ENCODE measurements around the gene FRYL. TPM values are rescaled to one million over a fixed set of nuclear protein-coding genes. Genes with fewer than 3 reads are reported as not detected.
"Not testable (repeated sequence)": the region's sequence is repeated elsewhere in the genome, so short reads cannot be mapped to it uniquely, and the experiment has no call there.

The FRYL gene
- total RNA-seq, 1 experiment from 2014 or later = 28.5 TPM

DNA sequence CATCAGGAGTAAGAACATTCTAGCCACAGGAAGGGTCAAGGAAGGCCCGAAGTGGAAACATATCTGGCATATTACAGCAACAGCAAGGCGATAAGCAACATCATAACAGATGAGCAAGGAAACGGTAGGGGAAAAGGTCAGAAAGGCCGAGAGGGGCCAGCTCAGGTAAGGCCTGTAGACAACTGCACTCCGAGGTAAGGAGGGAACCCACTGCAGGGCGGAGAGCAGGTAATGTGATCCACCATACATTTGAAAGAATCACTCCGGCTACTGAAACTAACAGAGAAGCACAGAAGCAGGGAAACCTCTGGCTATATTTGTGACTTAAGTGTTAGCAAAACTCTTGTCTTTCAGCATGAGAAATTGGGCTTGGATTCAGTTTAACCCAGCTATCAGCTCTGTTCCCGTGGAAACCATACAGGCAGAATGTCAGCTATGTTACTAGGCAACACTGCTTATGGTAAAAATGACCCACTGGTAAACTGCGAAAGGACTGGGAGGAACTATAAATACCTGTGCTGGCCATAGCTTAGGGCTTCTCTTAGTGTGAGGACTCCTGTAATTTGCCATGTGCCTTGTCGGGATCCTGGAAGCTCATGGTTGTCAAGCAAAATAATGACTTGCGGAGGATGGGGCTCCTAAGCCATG lies 31.0 kb downstream of the FRYL start:
- no peaks in the 10 kb centered on the region for H3K27me3 ChIP-seq (replicated peaks)
- DNase-seq (ENCODE audit: low read depth in 1 of 2, low spot score in 2 of 2) = no peak
- H3K4me3 ChIP-seq = no peak overlapping the region
- no peaks in the 10 kb centered on the region for H3K36me3 ChIP-seq
- H3K27ac ChIP-seq = no peak overlapping the region
- no peaks in the 10 kb centered on the region for H3K4me1 ChIP-seq (replicated peaks)
- H3K9me3 ChIP-seq (replicated peaks) = no peaks in the 10 kb centered on the region

DNA sequence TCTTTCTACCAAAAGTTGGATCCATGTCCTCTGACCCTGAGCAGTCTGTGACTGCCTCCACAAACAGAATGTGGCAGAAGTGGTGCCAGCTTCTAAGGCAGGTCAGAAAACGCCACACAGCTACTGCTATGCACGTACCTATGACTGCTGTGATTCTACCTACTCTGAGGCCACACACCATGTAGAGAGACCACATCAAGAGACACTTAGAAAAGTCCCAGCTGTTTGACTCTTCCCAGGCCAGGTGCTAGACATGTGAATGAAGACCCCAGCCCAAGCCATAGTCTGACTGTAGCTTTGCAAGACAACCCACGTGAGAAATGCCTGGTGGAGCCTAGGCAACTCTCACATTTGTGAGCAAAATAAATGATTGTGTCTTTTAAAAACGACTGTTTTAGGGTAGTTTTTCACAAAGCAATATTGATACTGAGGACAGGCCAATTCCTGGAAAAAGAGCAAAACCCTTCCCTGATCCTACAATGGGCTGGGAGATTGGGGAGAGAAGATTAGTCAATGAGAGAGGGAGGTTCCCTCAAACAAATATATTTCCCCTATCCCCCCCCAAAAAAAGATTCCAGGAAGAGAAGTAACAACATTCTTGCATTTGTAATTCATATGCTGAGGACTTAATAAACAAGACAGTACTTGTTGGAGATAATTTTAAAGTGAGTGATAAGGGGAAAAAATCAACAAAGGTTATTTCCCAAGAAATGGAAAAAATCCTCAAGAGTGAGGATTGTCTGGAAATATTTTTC lies 33.3 kb downstream of the FRYL start:
- H3K27me3 ChIP-seq (replicated peaks) = no peaks in the 10 kb centered on the region
- no peak overlapping the region for H3K27ac ChIP-seq
- H3K4me1 ChIP-seq (replicated peaks) = no peaks in the 10 kb centered on the region
- H3K4me3 ChIP-seq = no peak overlapping the region
- H3K36me3 ChIP-seq = no peaks in the 10 kb centered on the region
- no peak for DNase-seq (ENCODE audit: low read depth in 1 of 2, low spot score in 2 of 2)
- no peaks in the 10 kb centered on the region for H3K9me3 ChIP-seq (replicated peaks)

DNA sequence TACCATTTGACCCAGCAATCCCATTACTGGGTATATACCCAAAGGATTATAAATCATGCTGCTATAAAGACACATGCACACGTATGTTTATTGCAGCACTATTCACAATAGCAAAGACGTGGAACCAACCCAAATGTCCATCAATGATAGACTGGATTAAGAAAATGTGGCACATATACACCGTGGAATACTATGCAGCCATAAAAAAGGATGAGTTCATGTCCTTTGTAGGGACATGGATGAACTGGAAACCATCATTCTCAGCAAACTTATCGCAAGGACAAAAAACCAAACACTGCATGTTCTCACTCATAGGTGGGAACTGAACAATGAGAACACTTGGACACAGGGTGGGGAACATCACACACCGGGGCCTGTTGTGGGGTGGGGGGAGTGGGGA lies 34.9 kb downstream of the FRYL start:
- DNase-seq (ENCODE audit: low read depth in 1 of 2, low spot score in 2 of 2); H3K9me3 ChIP-seq (replicated peaks); H3K4me1 ChIP-seq (replicated peaks): not testable (repeated sequence)

DNA sequence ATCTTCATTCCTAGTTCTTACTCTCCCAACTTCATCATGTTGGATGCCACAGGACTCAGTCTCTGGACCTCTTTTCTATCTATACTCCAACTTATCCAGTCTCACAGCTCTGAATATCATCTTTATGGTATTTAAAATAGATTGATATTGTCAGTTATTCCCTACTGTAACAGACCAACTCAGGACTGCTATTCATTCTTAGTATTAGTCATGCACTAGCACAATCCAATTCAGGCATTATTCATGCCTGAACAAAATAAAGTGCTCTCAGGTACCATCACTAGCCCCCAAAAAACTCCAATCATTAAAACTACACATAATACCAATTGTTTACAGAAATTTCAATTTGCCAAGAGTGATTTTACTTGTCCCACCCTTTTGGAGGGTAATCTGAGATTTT lies 37.7 kb downstream of the FRYL start:
- no peaks in the 10 kb centered on the region for H3K27me3 ChIP-seq (replicated peaks)
- H3K36me3 ChIP-seq = no peaks in the 10 kb centered on the region
- no peaks in the 10 kb centered on the region for H3K9me3 ChIP-seq (replicated peaks)
- H3K27ac ChIP-seq = no peak overlapping the region
- no peaks in the 10 kb centered on the region for H3K4me1 ChIP-seq (replicated peaks)
- H3K4me3 ChIP-seq = no peak overlapping the region
- no peak for DNase-seq (ENCODE audit: low read depth in 1 of 2, low spot score in 2 of 2)

More for the DNA sequence above, 34.9 kb downstream of the FRYL start:
- not testable (repeated sequence) for H3K27ac ChIP-seq; H3K36me3 ChIP-seq; H3K4me3 ChIP-seq; H3K27me3 ChIP-seq (replicated peaks)

DNA sequence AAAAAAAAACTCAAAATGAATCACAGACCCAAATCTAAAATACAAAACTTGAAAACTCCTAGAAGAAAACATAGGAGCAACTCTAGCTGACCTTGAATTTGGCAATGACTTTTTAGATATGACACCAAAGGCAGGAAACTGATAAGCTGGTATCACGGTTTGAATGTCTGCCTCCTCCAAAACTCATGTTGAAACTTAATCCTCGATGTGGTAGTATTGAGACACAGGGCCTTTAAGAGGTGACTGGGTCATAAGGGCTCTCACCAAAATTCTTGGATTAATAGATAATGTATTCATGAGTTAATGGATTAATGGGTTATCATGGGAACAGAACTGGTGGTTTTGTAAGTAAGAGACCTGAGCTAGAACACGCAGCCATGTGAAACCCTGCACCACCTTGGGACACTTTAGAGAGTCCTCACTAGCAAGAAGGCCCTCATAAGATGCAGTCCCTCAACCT lies 40.5 kb downstream of the FRYL start:
- no peaks in the 10 kb centered on the region for H3K36me3 ChIP-seq
- no peaks in the 10 kb centered on the region for H3K27me3 ChIP-seq (replicated peaks)
- H3K27ac ChIP-seq = no peak overlapping the region
- no peak overlapping the region for H3K4me3 ChIP-seq
- H3K9me3 ChIP-seq (replicated peaks) = no peaks in the 10 kb centered on the region
- no peaks in the 10 kb centered on the region for H3K4me1 ChIP-seq (replicated peaks)
- DNase-seq (ENCODE audit: low read depth in 1 of 2, low spot score in 2 of 2) = no peak

DNA sequence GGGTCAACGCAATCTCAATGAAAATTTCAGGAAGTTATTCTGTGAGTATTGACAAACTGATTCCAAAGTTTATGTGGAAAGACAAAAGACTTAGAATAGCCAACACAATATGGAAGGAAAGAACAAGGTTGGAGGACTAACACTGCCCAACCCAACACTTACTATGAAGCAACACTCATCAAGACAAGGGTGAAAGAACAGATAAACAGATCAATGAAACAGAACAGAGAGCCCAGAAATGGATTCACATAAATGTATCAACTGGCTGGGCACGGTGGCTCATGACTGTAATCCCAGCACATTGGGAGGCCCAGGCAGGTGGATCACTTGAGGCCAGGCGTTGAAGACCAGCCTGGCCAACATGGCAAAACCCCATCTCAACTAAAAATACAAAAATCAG lies 41.2 kb downstream of the FRYL start:
- H3K36me3 ChIP-seq = no peaks in the 10 kb centered on the region
- H3K4me3 ChIP-seq = no peak overlapping the region
- H3K27me3 ChIP-seq (replicated peaks) = no peaks in the 10 kb centered on the region
- no peak for DNase-seq (ENCODE audit: low read depth in 1 of 2, low spot score in 2 of 2)
- no peaks in the 10 kb centered on the region for H3K4me1 ChIP-seq (replicated peaks)
- no peak overlapping the region for H3K27ac ChIP-seq
- H3K9me3 ChIP-seq (replicated peaks) = no peaks in the 10 kb centered on the region

DNA sequence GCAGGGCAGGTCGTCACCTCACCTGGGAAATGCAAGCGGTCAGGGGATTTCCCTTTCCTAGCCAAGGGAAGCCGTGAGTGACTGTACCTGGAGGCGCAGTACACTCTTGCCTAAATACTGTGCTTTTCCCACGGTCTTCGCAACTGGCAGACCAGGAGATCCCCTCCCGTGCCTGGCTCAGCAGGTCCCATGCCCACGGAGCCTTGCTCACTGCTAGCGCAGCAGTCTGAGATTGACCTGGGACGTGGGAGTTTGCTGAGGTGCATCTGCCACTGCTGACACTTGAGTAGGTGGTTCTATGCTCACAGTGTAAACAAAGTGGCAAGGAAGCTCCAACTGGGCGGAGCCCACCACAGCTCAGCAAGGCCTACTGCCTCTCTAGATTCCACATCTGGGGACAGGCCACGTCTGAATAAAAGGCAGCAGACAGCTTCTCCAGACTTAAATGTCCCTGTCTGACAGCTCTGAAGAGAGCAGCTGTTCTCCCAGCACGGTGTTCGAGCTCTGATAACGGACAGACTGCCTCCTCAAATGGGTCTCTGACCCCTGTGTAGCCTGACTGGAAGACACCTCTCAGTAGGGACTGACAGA lies 51.1 kb downstream of the FRYL start:
- H3K9me3 ChIP-seq (replicated peaks); H3K36me3 ChIP-seq; H3K27ac ChIP-seq; H3K4me1 ChIP-seq (replicated peaks); DNase-seq (ENCODE audit: low read depth in 1 of 2, low spot score in 2 of 2); H3K4me3 ChIP-seq; H3K27me3 ChIP-seq (replicated peaks): not testable (repeated sequence)

DNA sequence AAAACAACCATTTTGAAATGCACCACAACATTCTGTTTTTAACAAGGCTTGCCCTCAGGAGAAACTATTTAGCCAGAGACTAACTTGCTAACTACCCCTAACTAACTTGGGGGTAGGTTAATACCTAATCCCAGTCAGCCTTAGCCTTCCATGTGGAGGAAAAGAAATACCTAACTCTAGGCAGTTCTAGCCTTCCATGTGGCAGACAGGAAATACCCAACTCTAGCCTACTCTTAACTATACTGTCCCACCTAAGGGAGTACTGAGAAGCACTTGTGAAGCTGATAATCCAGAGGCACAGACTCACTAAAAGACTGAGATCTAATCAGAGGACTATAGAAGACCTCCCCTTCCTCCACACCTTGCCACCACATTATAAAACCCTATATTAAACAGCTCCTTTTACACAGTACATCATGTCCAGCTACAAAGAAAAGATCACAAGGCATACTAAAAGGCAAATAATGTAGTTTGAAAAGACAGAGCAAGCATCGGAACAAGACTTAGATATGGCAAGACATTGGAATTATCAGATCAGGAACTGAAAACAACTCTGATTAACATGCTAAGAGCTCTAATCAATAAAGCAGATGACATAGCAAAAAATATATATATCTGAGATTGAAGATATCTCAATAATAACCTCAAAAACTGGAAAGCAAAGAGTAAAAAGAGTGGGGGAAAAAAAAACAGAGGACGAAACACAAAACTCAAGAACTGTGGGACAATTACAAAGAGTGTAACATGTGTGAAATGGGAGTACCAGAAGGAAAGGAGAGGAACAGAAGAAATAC lies 52.2 kb downstream of the FRYL start:
- H3K36me3 ChIP-seq = no peaks in the 10 kb centered on the region

DNA sequence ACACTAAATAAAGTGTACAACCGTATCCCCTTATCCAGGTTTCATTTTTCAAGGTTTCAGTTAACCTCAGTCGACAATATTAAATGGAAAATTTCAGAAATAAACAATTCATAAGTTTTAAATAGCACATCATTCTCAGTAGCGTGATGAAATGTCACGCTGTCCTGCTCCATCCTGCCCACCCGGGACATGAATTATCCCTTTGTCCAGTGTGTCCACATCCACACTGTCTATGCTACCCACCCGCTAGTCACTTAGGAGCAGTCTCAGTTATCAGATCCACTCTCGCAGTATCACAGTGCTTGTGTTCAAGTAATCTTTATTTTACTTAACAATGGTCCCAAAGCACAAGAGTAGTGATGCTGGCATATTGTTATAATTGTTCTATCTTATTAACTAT lies 54.7 kb downstream of the FRYL start:
- H3K9me3 ChIP-seq (replicated peaks) = no peaks in the 10 kb centered on the region
- no peak overlapping the region for H3K4me3 ChIP-seq
- H3K27me3 ChIP-seq (replicated peaks) = no peaks in the 10 kb centered on the region
- no peak for DNase-seq (ENCODE audit: low read depth in 1 of 2, low spot score in 2 of 2)
- no peak overlapping the region for H3K27ac ChIP-seq
- H3K36me3 ChIP-seq = no peaks in the 10 kb centered on the region
- peaks cover 12% of the 10 kb centered on the region for H3K4me1 ChIP-seq (replicated peaks)

More for the DNA sequence above, 52.2 kb downstream of the FRYL start:
- Histone ChIP-seq H3K27me3 (replicated peaks) (no peaks in the 10 kb centered on the region), H3K9me3 (replicated peaks) (no peaks in the 10 kb centered on the region), H3K4me1 (replicated peaks) (peaks cover 10% of the 10 kb centered on the region), H3K27ac (no peak overlapping the region), H3K4me3 (no peak overlapping the region)
- DNase-seq (ENCODE audit: low read depth in 1 of 2, low spot score in 2 of 2) = no peak

DNA sequence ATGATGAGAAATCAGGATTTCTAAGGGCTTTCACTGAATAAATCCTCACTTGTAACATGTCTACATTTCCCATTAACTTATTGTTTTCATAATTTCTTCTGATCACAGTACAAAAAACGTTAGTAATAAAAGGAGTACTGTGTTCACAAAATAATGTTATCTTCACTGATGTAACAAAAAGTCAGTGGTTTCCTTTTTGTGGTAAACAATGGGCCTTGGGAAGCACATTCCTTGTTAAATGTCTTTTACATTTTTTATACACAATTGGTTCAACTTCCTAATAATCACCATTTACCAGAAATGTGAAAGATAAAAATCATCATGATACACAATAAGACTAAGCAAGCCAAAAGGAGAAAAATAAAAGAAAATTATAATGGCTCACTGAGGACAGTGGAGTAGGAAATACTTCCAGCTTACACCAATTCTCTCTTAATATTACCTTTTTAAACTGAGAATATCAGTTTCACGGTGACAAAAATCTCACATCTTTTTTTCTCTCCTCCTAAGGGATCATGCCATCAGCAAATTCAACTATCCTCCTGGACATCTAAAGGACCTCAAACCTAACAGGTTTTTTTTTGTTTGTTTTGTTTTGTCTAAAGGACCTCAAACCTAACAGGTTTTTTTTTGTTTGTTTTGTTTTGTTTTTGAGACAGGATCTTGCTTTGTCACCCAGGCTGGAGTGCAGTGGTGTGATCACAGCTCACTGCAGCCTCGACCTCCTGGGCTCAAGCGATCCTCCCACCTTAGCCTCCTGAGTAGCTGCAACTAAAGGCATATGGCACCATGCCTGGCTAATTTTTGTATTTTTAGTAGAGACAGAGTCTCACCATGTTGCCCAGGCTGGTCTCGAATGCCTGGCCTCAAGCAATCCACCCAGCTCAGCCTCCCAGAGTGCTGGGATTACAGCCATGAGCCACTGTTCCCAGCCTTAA lies 57.3 kb downstream of the FRYL start:
- no peak overlapping the region for H3K27ac ChIP-seq
- DNase-seq (ENCODE audit: low read depth in 1 of 2, low spot score in 2 of 2) = no peak

DNA sequence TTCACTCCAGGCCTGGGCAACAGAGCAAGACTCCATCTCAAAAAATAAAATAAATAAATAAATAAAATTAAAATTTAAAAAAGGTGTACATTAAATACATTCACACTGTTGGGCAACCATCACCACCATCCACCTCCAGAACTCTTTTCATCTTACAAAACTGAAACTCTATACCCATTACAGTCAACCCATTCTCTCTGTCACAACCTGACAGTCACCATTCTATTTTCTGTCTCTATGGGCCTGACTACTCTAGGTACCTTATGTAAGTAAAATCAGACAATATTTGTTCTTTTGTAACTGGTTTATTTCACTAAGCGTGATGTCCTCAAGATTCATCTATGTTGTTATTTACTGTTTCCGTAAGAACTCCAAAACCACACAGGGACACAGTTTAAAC lies 59.6 kb downstream of the FRYL start:
- H3K27ac ChIP-seq = no peak overlapping the region
- H3K27me3 ChIP-seq (replicated peaks) = no peaks in the 10 kb centered on the region
- no peak for DNase-seq (ENCODE audit: low read depth in 1 of 2, low spot score in 2 of 2)
- H3K4me3 ChIP-seq = no peak overlapping the region
- peaks cover 3% of the 10 kb centered on the region; the same call in 1 of the 2 replicates for H3K4me1 ChIP-seq (replicated peaks)
- H3K36me3 ChIP-seq = no peaks in the 10 kb centered on the region
- H3K9me3 ChIP-seq (replicated peaks) = no peaks in the 10 kb centered on the region

More for the DNA sequence above, 57.3 kb downstream of the FRYL start:
- Histone ChIP-seq H3K9me3 (replicated peaks) (no peaks in the 10 kb centered on the region), H3K36me3 (no peaks in the 10 kb centered on the region), H3K27me3 (replicated peaks) (no peaks in the 10 kb centered on the region), H3K4me1 (replicated peaks) (peaks cover 12% of the 10 kb centered on the region), H3K4me3 (no peak overlapping the region)

DNA sequence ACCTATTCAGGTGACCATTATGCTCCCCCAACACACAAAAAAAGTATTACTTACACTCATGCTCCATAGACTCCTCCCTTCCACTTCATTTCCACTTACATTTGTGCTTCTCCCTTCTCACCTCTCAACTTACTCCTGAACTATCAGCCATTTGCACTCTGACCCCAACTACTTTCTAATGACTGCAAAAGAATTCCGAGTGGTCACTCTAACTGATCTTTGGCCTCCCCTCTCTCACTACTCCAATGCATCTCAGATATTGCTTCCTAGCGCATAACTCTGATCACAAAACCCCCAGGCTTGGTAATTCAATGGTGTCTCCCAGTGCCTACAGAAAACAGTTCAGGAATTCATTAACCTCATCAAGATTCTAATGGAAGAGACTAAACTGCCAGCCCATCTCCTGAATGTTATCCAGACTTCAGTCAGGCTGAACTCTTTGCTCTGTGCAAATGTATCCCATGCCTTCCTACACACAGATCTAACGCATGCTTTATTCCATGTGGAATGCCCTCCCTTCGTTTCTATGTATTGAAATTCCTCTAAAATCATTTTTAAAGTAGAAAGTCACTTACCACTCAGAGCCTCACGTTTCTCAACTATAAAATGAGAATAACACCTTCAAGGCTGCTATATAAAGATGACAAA lies 61.1 kb downstream of the FRYL start:
- Histone ChIP-seq H3K27me3 (replicated peaks) (no peaks in the 10 kb centered on the region), H3K4me3 (no peak overlapping the region), H3K4me1 (replicated peaks) (peaks cover 3% of the 10 kb centered on the region; the same call in 1 of the 2 replicates), H3K9me3 (replicated peaks) (no peaks in the 10 kb centered on the region), H3K27ac (no peak overlapping the region), H3K36me3 (no peaks in the 10 kb centered on the region)
- no peak for DNase-seq (ENCODE audit: low read depth in 1 of 2, low spot score in 2 of 2)
